GM18499 (cell line): ENCODE results near the gene CHST1.

Source experiments
- ATAC-seq: cut with Tn5 transposase; IDR thresholded peaks from one replicate; pipeline ENCODE4 v1.9.1; 2021; ENCODE audit warnings: moderate number of reproducible peaks; ENCODE audit not compliant: insufficient read depth, unreplicated experiment

The CHST1 gene

GRCh38 chr11:45676522-45677095, 11.2 kb upstream of the CHST1 start:
- peak; percentile 95 for ATAC-seq

GRCh38 chr11:45675646-45676045, 10.2 kb upstream of the CHST1 start:
- ATAC-seq, result no peak

GRCh38 chr11:45674481-45675190, 9.2 kb upstream of the CHST1 start:
- ATAC-seq, result no peak

GRCh38 chr11:45673441-45673840, 8.0 kb upstream of the CHST1 start:
- no peak for ATAC-seq

- ATAC-seq, result no peak
Observed at GRCh38 chr11:45672593-45672992, 7.2 kb upstream of the CHST1 start.

- no peak for ATAC-seq
Observed at GRCh38 chr11:45671246-45672171, 6.1 kb upstream of the CHST1 start.

GRCh38 chr11:45670386-45671135, 5.1 kb upstream of the CHST1 start:
- ATAC-seq, result no peak

- no peak for ATAC-seq
Observed at GRCh38 chr11:45669956-45670355, 4.5 kb upstream of the CHST1 start.

GRCh38 chr11:45669146-45669545, 3.7 kb upstream of the CHST1 start:
- ATAC-seq, result no peak

GRCh38 chr11:45667929-45668680, 2.7 kb upstream of the CHST1 start:
- no peak for ATAC-seq

GRCh38 chr11:45666648-45667642, 1.5 kb upstream of the CHST1 start:
- no peak for ATAC-seq

- no peak for ATAC-seq
Observed at GRCh38 chr11:45665933-45666647, 668 bp upstream of the CHST1 start.

- ATAC-seq, result no peak
Observed at GRCh38 chr11:45664376-45665205, 831 bp downstream of the CHST1 start.

- ATAC-seq, result no peak
Observed at GRCh38 chr11:45663486-45664375, 1.7 kb downstream of the CHST1 start.

GRCh38 chr11:45662665-45663485, 2.5 kb downstream of the CHST1 start:
- no peak for ATAC-seq
